ENCODE measurements around the gene SEMG1.

The SEMG1 gene

DNA sequence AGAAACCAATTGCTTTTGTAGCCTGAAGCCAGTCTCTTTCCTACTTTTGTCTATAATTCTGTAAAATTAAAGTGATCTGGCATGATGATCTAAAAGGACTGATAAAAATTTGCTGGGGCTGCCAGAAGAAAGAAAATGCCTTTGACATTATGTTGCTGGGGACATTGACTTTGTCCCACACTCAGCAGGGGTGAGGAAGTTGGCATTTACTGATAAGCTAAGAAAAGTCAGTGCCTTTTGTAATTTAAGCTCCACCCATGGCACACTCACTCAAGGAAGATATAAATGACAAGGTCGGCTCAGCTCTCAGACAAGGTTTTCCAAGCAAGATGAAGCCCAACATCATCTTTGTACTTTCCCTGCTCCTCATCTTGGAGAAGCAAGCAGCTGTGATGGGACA, at the start of gene SEMG1:
Gene SEMG1 (plus strand): TSS at position 309 of the 400 bp plus-strand sequence. CDS start 21 bp downstream, at position 330.
- TF ChIP-seq SP1 (IDR thresholded peaks at IDR 0.05) (no peak), HDGF (IDR thresholded peaks at IDR 0.05; ENCODE audit: borderline replicate concordance) (no peak), BHLHE40 (IDR thresholded peaks at IDR 0.05; ENCODE audit: borderline replicate concordance) (no peak), NFRKB (IDR thresholded peaks at IDR 0.05) (no peak)
- CTCF ChIA-PET = no interaction called here
- POLR2A ChIA-PET = no interaction called here
- DNase-seq (ENCODE audit: extremely low spot score) = no peak

DNA sequence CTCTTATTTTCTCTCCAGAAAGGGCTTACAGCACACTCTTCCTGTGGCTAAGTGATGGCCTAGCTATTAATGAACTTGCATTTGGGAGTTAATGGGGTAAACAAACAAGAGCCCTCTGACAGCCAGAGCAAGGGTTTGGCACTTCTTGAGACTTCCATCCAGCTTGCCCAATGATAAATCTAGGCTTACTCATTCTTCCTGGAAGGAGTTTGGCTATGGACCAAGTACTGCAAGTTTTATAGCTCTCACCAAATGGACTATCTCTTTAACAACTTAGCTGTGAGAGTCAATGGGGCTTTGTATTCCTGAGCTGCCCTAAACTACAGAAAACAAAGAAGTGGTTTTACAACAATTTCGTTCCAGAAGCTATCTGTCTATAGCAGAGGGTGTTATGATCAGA, 48.9 kb upstream of the SEMG1 start:
- no peak for DNase-seq (ENCODE audit: extremely low spot score)
- no peak for TF ChIP-seq ARNT (IDR thresholded peaks at IDR 0.05)
- no peak for TF ChIP-seq ZNF384 (IDR thresholded peaks at IDR 0.05)
- no peak for TF ChIP-seq LEF1 (IDR thresholded peaks at IDR 0.05; ENCODE audit: borderline replicate concordance)
- no peak for TF ChIP-seq FOXM1 (IDR thresholded peaks at IDR 0.05; ENCODE audit: borderline replicate concordance)
- no peak for TF ChIP-seq TARDBP (IDR thresholded peaks at IDR 0.05)
- no peak for TF ChIP-seq FOXK2 (IDR thresholded peaks at IDR 0.05)
- no peak for TF ChIP-seq FOXA1 (IDR thresholded peaks at IDR 0.05)
- TF ChIP-seq L3MBTL2 (conservative IDR thresholded peaks at IDR 0.05) = no peak
- TF ChIP-seq, protein P1, sequence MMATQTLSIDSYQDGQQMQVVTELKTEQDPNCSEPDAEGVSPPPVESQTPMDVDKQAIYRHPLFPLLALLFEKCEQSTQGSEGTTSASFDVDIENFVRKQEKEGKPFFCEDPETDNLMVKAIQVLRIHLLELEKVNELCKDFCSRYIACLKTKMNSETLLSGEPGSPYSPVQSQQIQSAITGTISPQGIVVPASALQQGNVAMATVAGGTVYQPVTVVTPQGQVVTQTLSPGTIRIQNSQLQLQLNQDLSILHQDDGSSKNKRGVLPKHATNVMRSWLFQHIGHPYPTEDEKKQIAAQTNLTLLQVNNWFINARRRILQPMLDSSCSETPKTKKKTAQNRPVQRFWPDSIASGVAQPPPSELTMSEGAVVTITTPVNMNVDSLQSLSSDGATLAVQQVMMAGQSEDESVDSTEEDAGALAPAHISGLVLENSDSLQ (IDR thresholded peaks at IDR 0.05) = no peak
- TF ChIP-seq HDGF (IDR thresholded peaks at IDR 0.05; ENCODE audit: borderline replicate concordance) = no peak
- no peak for TF ChIP-seq SUZ12 (IDR thresholded peaks at IDR 0.05)
- no peak for TF ChIP-seq ELF4 (IDR thresholded peaks at IDR 0.05)
- TF ChIP-seq SP1 (IDR thresholded peaks at IDR 0.05) = no peak
- TF ChIP-seq BHLHE40 (IDR thresholded peaks at IDR 0.05; ENCODE audit: borderline replicate concordance) = no peak
- no peak for TF ChIP-seq CTBP1 (IDR thresholded peaks at IDR 0.05; ENCODE audit: borderline replicate concordance)
- no peak for TF ChIP-seq NFRKB (IDR thresholded peaks at IDR 0.05)
- ChIA-PET POLR2A (no interaction called here), CTCF (no interaction called here)

GRCh38 chr20:45163083-45163803, 43.6 kb upstream of the SEMG1 start:
- DNase-seq (ENCODE audit: extremely low spot score) = no peak
- TF ChIP-seq SUZ12 (IDR thresholded peaks at IDR 0.05) (no peak), FOXM1 (IDR thresholded peaks at IDR 0.05; ENCODE audit: borderline replicate concordance) (no peak), LEF1 (IDR thresholded peaks at IDR 0.05; ENCODE audit: borderline replicate concordance) (no peak), HDGF (IDR thresholded peaks at IDR 0.05; ENCODE audit: borderline replicate concordance) (no peak), ARNT (IDR thresholded peaks at IDR 0.05) (no peak), TARDBP (IDR thresholded peaks at IDR 0.05) (no peak), BHLHE40 (IDR thresholded peaks at IDR 0.05; ENCODE audit: borderline replicate concordance) (no peak), NFRKB (IDR thresholded peaks at IDR 0.05) (no peak), SP1 (IDR thresholded peaks at IDR 0.05) (no peak), ELF4 (IDR thresholded peaks at IDR 0.05) (no peak), L3MBTL2 (conservative IDR thresholded peaks at IDR 0.05) (no peak), ZNF384 (IDR thresholded peaks at IDR 0.05) (no peak), FOXA1 (IDR thresholded peaks at IDR 0.05) (no peak), CTBP1 (IDR thresholded peaks at IDR 0.05; ENCODE audit: borderline replicate concordance) (no peak), FOXK2 (IDR thresholded peaks at IDR 0.05) (no peak)
- TF ChIP-seq, protein P1 (IDR thresholded peaks at IDR 0.05) = no peak
- POLR2A ChIA-PET = no interaction called here
- CTCF ChIA-PET = interaction anchor here (1.0 to 1.8 kb wide), 2 partner anchors 24 to 287 kb away, joined by 3 to 8 read pairs; no protein-coding TSS in a partner anchor

DNA sequence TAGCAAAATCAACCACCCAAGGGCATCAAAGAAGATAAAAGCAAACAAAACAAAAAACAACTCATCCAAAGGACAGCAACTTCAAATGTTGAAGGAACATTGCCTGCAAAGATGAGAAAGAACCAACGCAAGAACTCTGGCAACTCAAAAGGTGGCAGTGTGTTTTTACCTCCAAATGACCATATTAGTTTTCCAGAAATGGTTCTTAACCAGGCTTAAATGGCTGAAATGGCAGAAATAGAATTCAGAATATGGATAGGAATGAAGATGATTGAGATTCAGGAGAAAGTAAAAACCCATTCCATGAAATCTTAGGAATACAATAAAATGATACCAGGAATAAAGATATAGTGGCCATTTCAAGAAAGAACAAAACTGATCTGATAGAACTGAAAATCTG, 41.9 kb upstream of the SEMG1 start:
- CTCF ChIA-PET = no interaction called here
- POLR2A ChIA-PET = no interaction called here
- TF ChIP-seq SP1 (IDR thresholded peaks at IDR 0.05) = no peak
- no peak for TF ChIP-seq TARDBP (IDR thresholded peaks at IDR 0.05)
- TF ChIP-seq, protein P1 (IDR thresholded peaks at IDR 0.05) = no peak
- no peak for TF ChIP-seq ELF4 (IDR thresholded peaks at IDR 0.05)
- TF ChIP-seq FOXA1 (IDR thresholded peaks at IDR 0.05) = no peak
- TF ChIP-seq ARNT (IDR thresholded peaks at IDR 0.05) = no peak
- DNase-seq (ENCODE audit: extremely low spot score) = no peak

GRCh38 chr20:45173522-45173921, 33.3 kb upstream of the SEMG1 start:
- no peak for TF ChIP-seq L3MBTL2 (conservative IDR thresholded peaks at IDR 0.05)
- TF ChIP-seq, protein P1 (IDR thresholded peaks at IDR 0.05) = no peak
- TF ChIP-seq CTBP1 (IDR thresholded peaks at IDR 0.05; ENCODE audit: borderline replicate concordance) = no peak
- TF ChIP-seq TARDBP (IDR thresholded peaks at IDR 0.05) = no peak
- no peak for TF ChIP-seq LEF1 (IDR thresholded peaks at IDR 0.05; ENCODE audit: borderline replicate concordance)
- no peak for TF ChIP-seq ARNT (IDR thresholded peaks at IDR 0.05)
- no peak for TF ChIP-seq SUZ12 (IDR thresholded peaks at IDR 0.05)
- TF ChIP-seq BHLHE40 (IDR thresholded peaks at IDR 0.05; ENCODE audit: borderline replicate concordance) = no peak
- no peak for TF ChIP-seq FOXA1 (IDR thresholded peaks at IDR 0.05)
- TF ChIP-seq ELF4 (IDR thresholded peaks at IDR 0.05) = no peak
- TF ChIP-seq SP1 (IDR thresholded peaks at IDR 0.05) = no peak
- TF ChIP-seq FOXK2 (IDR thresholded peaks at IDR 0.05) = no peak
- TF ChIP-seq FOXM1 (IDR thresholded peaks at IDR 0.05; ENCODE audit: borderline replicate concordance) = no peak
- no peak for TF ChIP-seq NFRKB (IDR thresholded peaks at IDR 0.05)
- TF ChIP-seq HDGF (IDR thresholded peaks at IDR 0.05; ENCODE audit: borderline replicate concordance) = no peak
- TF ChIP-seq ZNF384 (IDR thresholded peaks at IDR 0.05) = no peak
- no peak for DNase-seq (ENCODE audit: extremely low spot score)
- ChIA-PET CTCF (no interaction called here), POLR2A (no interaction called here)

Data from HEK293T (cell line).